WI38 (cell line): ENCODE measurements around the gene THSD7B.

Source experiments
- H3K4me3 ChIP-seq: 2 replicates; pipeline ENCODE4 v1.5.1; 2011; ENCODE audit warnings: low read depth, mild to moderate bottlenecking, control low read depth, low read length
- TF ChIP-seq, protein P1 (sequence below): IDR thresholded peaks from 2 replicates; pipeline ENCODE4 v1.5.1; 2012; ENCODE audit warnings: low read depth, mild to moderate bottlenecking, control low read depth, low read length

Gene THSD7B

DNA sequence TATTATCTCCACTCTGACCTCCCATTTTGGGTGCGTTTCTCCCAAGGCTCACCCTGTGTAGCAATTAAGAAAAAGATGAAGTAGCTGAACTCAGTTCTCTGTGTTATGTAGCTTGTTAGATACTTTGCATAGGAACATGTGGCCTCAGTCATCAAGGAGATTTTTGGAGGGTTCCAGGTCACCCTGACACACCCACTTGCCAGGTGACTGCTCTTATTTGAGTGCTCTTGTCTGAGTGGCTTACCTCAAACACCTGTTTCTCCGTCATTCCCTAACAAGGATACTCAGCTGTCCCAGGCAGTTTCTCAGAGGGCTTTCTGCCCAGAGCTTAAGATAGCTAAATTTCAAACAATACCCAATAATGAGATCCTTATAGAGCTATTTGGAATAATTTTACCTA lies 621.7 kb downstream of the THSD7B start:
- TF ChIP-seq, protein P1, sequence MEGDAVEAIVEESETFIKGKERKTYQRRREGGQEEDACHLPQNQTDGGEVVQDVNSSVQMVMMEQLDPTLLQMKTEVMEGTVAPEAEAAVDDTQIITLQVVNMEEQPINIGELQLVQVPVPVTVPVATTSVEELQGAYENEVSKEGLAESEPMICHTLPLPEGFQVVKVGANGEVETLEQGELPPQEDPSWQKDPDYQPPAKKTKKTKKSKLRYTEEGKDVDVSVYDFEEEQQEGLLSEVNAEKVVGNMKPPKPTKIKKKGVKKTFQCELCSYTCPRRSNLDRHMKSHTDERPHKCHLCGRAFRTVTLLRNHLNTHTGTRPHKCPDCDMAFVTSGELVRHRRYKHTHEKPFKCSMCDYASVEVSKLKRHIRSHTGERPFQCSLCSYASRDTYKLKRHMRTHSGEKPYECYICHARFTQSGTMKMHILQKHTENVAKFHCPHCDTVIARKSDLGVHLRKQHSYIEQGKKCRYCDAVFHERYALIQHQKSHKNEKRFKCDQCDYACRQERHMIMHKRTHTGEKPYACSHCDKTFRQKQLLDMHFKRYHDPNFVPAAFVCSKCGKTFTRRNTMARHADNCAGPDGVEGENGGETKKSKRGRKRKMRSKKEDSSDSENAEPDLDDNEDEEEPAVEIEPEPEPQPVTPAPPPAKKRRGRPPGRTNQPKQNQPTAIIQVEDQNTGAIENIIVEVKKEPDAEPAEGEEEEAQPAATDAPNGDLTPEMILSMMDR = no peak
- no peak overlapping the region for H3K4me3 ChIP-seq

DNA sequence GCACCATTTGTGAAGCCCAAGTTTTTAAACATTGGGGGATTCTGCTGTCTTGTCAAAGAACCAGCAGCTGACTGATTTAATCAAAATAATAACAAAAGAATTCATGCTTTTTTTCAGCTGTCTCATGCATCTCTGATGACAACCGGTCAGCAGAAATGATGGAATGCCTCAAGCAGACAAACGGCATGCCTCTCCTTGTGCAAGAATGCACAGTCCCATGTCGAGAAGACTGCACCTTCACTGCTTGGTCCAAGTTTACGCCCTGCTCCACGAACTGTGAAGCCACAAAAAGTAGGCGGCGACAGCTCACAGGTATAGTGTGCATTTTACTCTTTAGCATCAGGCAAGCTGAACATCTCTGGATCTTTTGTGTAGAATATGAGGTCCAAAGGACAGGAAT lies 640.2 kb downstream of the THSD7B start:
- no peak overlapping the region for H3K4me3 ChIP-seq
- TF ChIP-seq, protein P1 = no peak

DNA sequence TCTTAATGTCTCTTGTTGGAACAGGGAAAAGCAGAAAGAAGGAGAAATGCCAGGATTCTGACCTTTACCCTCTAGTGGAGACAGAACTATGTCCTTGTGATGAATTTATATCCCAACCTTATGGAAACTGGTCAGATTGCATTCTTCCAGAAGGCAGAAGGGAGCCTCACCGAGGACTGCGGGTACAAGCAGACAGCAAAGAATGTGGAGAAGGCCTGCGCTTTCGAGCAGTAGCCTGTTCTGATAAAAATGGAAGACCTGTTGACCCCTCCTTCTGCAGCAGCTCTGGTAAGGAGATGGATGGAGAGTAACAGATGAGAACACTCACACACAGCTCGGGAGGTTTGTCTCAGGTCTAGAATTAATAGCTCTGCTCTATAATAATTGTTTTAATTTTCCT lies 646.2 kb downstream of the THSD7B start:
- H3K4me3 ChIP-seq = no peak overlapping the region
- TF ChIP-seq, protein P1 = no peak

GRCh38 chr2:137420744-137421143 lies 655.4 kb downstream of the THSD7B start:
- H3K4me3 ChIP-seq = no peak overlapping the region
- TF ChIP-seq, protein P1 = no peak

DNA sequence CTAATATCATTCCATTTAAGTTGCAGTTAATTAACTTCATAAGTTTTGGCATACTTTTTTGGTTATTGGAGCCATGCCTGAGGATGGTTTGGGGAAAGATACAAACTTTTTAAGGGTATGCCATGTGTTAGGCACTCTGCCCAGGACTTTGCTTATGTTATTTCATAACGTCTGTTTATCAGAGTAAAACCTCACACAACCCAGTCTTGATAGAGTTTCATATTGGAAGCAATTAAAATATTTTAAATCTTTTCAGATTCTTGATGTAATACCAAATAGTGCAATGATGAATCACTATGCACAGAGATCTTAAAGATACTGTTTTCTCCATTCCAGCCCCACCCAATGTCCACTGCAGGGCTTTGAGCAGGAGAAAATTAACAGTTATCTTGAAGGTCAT lies 669.8 kb downstream of the THSD7B start:
- TF ChIP-seq, protein P1 = no peak
- no peak overlapping the region for H3K4me3 ChIP-seq

DNA sequence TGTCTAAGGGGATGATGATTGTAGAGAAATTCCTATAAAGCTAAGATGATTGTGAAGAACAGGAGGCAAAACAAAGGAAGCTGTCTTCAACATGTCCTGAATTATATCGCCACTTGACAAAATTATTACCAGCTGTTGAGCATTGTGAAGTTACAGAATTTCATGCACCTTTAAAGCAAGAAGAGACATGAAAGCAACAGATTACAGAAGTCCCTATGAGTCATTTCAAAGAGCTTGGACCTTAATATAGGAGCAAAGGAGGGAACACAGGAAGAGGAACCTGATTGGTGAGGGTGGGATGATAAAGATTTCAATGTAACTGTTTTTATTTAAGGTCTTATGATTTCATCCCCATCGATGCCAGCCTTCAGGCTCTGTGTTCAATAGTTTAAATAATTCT lies 672.0 kb downstream of the THSD7B start:
- TF ChIP-seq, protein P1 = no peak
- H3K4me3 ChIP-seq = no peak overlapping the region

- TF ChIP-seq, protein P1 = no peak
- no peak overlapping the region for H3K4me3 ChIP-seq
Observed at GRCh38 chr2:137444970-137445369, 679.6 kb downstream of the THSD7B start.
